ENCODE data around the gene WBP1. TPM values are rescaled to one million over a fixed set of nuclear protein-coding genes. Genes with fewer than 3 reads are reported as not detected.
A peak's percentile ranks its signal among the peaks of the same experiment; 100 is the strongest.

WBP1 gene
- total RNA-seq, 4 donors from 2014 or later = 40.0 to 56.4 (median 47.2) TPM

DNA sequence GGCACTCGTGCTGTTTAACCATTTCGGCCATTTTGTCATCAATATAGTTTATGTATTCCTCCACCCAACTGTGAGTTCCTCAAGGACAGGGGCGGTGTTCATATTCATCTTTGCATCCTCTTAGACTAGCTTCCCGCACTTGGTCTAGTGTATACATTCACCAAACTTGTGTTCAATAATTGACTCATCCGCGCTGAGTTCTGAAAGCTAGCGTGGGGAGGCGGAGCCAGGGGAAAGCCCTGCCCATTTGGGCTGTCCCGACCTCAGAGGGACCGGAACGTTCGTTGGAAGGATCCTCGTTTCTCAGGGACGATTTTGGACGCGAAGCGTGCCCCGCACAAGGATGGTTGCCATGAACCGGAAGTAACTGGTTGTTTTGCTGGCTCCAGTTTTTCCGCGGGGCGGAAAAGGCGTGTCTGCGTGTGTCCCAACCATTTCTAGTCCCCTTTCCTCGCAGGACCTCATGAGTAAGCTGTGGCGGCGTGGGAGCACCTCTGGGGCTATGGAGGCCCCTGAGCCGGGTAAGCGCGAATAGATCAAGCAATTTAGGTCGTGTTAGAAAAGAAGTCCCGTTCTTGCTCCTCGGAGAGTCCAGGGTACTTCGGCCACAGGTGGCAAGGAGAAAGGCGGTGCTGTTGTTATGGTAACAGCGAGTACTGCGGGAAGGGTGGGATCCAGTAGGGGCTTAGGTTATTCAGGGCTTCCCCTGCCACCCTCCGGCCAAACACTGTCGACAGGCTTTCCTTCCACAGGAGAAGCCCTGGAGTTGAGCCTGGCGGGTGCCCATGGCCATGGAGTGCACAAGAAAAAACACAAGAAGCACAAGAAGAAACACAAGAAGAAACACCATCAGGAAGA is 3.4 kb upstream of the WBP1 start, which contains the start of gene INO80B:
INO80B (plus strand) TSS at position 434 of the 858 bp plus-strand sequence; CDS start at position 464, 30 bp downstream.
- intact Hi-C loops (cut with DNase I) = no loop called here
- Histone ChIP-seq H3K4me1 (peaks cover 32 to 43% (median 41%) of the 10 kb centered on the region in 4 donors), H3K9me3 (no peaks in the 10 kb centered on the region), H3K36me3 (no peaks in the 10 kb centered on the region), H3K27ac (replicated peaks in 1 of 4) (peak within 1 kb of the TSS; percentile 66 to 74 (median 68)), H3K4me3 (peak within 1 kb of the TSS; percentile 63 to 80 (median 70)), H3K27me3 (no peaks in the 10 kb centered on the region)
- TF ChIP-seq POLR2A (IDR thresholded peaks at IDR 0.05; ENCODE audit: low read depth) = no peak
- no peak for TF ChIP-seq EP300 (IDR thresholded peaks at IDR 0.05)
- TF ChIP-seq, protein P1, sequence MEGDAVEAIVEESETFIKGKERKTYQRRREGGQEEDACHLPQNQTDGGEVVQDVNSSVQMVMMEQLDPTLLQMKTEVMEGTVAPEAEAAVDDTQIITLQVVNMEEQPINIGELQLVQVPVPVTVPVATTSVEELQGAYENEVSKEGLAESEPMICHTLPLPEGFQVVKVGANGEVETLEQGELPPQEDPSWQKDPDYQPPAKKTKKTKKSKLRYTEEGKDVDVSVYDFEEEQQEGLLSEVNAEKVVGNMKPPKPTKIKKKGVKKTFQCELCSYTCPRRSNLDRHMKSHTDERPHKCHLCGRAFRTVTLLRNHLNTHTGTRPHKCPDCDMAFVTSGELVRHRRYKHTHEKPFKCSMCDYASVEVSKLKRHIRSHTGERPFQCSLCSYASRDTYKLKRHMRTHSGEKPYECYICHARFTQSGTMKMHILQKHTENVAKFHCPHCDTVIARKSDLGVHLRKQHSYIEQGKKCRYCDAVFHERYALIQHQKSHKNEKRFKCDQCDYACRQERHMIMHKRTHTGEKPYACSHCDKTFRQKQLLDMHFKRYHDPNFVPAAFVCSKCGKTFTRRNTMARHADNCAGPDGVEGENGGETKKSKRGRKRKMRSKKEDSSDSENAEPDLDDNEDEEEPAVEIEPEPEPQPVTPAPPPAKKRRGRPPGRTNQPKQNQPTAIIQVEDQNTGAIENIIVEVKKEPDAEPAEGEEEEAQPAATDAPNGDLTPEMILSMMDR (IDR thresholded peaks at IDR 0.05) = peak in 1 of 3 experiments; percentile 28
- peak; percentile 84 to 99 for TF ChIP-seq POLR2AphosphoS5 (IDR thresholded peaks at IDR 0.05)
- under 1% methylated on average over 35 of the region's 40 CpGs for WGBS
- DNase-seq (ENCODE audit: extremely low spot score) = peak; percentile 99

DNA sequence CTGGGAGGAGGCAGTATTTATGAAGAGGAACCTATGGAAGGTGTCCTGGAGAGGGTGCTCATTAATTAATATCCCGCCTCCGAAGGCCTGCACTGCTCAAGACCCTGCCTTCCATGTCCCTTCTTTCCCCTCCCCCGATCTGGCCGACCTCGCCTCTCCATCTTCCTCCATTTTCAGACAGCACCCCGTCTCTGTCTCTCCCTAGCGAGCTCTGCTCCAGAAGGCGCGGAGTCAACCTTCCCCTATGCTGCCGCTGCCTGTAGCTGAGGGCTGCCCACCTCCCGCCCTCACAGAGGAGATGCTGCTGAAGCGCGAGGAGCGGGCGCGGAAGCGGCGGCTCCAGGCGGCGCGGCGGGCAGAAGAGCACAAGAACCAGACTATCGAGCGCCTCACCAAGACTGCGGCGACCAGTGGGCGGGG is 1.1 kb upstream of the WBP1 start:
- Histone ChIP-seq H3K9me3 (no peaks in the 10 kb centered on the region), H3K4me1 (peaks cover 32 to 43% (median 41%) of the 10 kb centered on the region in 4 donors), H3K27ac (replicated peaks in 1 of 4) (peak overlapping the region; percentile 91 to 98 (median 96)), H3K36me3 (peaks cover 5 to 15% (median 13%) of the 10 kb centered on the region in 4 donors), H3K27me3 (no peaks in the 10 kb centered on the region), H3K4me3 (peak overlapping the region; percentile 68 to 85 (median 74))
- intact Hi-C loops (cut with DNase I) = no loop called here
- DNase-seq (ENCODE audit: extremely low spot score) = no peak
- under 1% methylated on average over 17 of the region's 27 CpGs for WGBS
- TF ChIP-seq POLR2AphosphoS5 (IDR thresholded peaks at IDR 0.05) (no peak), POLR2A (IDR thresholded peaks at IDR 0.05; ENCODE audit: low read depth) (no peak), EP300 (IDR thresholded peaks at IDR 0.05) (no peak)
- TF ChIP-seq, protein P1 (IDR thresholded peaks at IDR 0.05) = no peak

DNA sequence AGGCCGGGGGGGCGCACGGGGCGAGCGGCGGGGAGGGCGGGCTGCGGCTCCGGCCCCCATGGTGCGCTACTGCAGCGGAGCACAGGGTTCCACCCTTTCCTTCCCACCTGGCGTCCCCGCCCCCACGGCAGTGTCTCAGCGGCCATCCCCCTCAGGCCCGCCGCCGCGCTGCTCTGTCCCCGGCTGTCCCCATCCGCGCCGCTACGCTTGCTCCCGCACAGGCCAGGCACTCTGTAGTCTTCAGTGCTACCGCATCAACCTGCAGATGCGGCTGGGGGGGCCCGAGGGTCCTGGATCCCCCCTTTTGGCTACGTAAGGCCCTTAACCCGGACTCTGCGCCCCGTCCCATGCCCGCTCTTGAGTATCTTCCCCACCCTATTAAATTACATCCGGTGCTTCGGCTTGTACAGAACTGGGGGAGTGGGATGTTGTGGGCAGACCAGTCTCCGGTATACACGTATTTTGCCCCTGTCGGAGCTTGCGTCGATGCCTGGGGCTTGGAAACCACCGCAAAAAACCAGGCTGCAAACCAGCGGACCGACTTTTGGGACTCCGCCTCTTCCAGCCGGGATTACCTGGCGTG is 598 bp upstream of the WBP1 start:
- WGBS = 0% methylated on average over 10 of the region's 46 CpGs
- H3K4me3 ChIP-seq = peak overlapping the region; percentile 68 to 85 (median 74)
- no peaks in the 10 kb centered on the region for H3K27me3 ChIP-seq
- peak; percentile 58 for TF ChIP-seq POLR2A (IDR thresholded peaks at IDR 0.05; ENCODE audit: low read depth)
- peak in 1 of 2 donors; percentile 96 for TF ChIP-seq POLR2AphosphoS5 (IDR thresholded peaks at IDR 0.05)
- TF ChIP-seq EP300 (IDR thresholded peaks at IDR 0.05) = no peak
- TF ChIP-seq, protein P1 (IDR thresholded peaks at IDR 0.05) = no peak
- intact Hi-C loops (cut with DNase I) = no loop called here
- peak; percentile 93 for DNase-seq (ENCODE audit: extremely low spot score)
- peaks cover 10 to 20% (median 18%) of the 10 kb centered on the region in 4 donors for H3K36me3 ChIP-seq
- peak overlapping the region; percentile 91 to 98 (median 96) for H3K27ac ChIP-seq (replicated peaks in 1 of 4)
- H3K9me3 ChIP-seq = no peaks in the 10 kb centered on the region
- peaks cover 32 to 43% (median 41%) of the 10 kb centered on the region in 4 donors for H3K4me1 ChIP-seq

DNA sequence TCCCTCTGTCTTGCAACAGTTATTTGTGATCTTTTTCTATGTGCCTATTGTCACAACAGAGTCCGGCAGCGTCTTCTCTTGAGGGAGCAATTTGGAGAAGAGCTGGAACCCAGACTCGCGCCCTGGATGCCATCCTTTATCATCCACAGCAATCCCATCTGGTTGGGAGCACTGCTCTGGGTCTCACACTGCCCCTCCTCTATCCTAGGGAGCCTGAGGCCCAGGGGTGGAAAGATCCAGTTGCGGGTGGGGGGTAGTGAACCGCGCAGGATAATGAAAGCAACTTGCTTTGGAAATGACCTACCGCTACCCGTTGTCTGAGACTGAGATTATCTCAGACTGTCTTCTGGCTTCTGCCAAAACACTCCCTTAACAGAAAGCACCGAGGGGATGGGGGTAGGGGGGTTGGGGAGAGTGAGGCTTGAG is 713 bp downstream of the WBP1 start:
- Histone ChIP-seq H3K4me3 (peak overlapping the region; percentile 68 to 85 (median 74)), H3K4me1 (peaks cover 34 to 50% (median 49%) of the 10 kb centered on the region in 4 donors), H3K9me3 (no peaks in the 10 kb centered on the region), H3K36me3 (peaks cover 14 to 26% (median 23%) of the 10 kb centered on the region in 4 donors), H3K27ac (replicated peaks in 1 of 4) (peak overlapping the region; percentile 79 to 98 (median 87)), H3K27me3 (no peaks in the 10 kb centered on the region)
- TF ChIP-seq POLR2AphosphoS5 (IDR thresholded peaks at IDR 0.05) = no peak
- TF ChIP-seq EP300 (IDR thresholded peaks at IDR 0.05) = no peak
- TF ChIP-seq, protein P1 (IDR thresholded peaks at IDR 0.05) = no peak
- TF ChIP-seq POLR2A (IDR thresholded peaks at IDR 0.05; ENCODE audit: low read depth) = no peak
- WGBS = 8% methylated on average over 10 of the region's 10 CpGs
- intact Hi-C loops (cut with DNase I) = no loop called here
- no peak for DNase-seq (ENCODE audit: extremely low spot score)

Measured in esophagus muscularis mucosa (tissue), 4 donors.